Epithelial cell of proximal tubule (primary cell): ENCODE results near the gene SLC26A11. TPM values are rescaled to one million over a fixed set of nuclear protein-coding genes. Genes with fewer than 3 reads are reported as not detected.
"Not testable (repeated sequence)": the region's sequence is repeated elsewhere in the genome, so short reads cannot be mapped to it uniquely, and the experiment has no call there.

Experiments
- DNase-seq: peaks from one replicate; pipeline ENCODE4 v3.0.0-alpha.2; 2011; ENCODE audit warnings: low read depth
- H3K4me3 ChIP-seq: 2 replicates; pipeline ENCODE4 v1.5.1; 2011; ENCODE audit warnings: low read depth, mild to moderate bottlenecking, low read length
- total RNA-seq: library from RNA; depleted of rRNA; stranded (reverse); fragments of >200 nt; gene quantifications from 2 replicates; pipeline ENCODE4 v1.2.3, GENCODE V29; 2015
- TF ChIP-seq, protein P1 (sequence below): conservative IDR thresholded peaks from 2 replicates; pipeline ENCODE4 v1.5.1; 2012; ENCODE audit warnings: low read depth, mild to moderate bottlenecking, low read length

SLC26A11 gene
- total RNA-seq, 1 donor from 2014 or later: 7.6 TPM

DNA sequence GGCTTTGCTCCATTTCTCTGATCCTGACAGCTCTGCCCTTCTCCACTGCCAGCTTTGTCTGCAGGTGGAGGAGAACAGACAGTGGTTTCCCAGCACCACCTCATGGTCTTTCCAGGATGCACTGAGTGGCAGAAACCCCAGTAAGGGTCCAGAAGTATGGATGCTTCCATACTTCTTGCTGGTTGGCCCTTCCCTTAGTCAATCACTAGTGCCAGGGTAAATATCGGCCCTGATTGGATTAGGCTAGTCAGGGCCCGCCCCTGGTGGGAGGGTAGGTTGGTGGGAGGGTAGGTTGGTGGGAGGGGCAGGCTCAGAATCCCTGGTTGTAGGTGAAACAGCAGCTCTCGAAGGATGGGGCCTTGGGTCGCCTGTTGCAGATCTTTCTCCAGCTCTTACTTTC is 50.6 kb downstream of the SLC26A11 start:
- TF ChIP-seq, protein P1, sequence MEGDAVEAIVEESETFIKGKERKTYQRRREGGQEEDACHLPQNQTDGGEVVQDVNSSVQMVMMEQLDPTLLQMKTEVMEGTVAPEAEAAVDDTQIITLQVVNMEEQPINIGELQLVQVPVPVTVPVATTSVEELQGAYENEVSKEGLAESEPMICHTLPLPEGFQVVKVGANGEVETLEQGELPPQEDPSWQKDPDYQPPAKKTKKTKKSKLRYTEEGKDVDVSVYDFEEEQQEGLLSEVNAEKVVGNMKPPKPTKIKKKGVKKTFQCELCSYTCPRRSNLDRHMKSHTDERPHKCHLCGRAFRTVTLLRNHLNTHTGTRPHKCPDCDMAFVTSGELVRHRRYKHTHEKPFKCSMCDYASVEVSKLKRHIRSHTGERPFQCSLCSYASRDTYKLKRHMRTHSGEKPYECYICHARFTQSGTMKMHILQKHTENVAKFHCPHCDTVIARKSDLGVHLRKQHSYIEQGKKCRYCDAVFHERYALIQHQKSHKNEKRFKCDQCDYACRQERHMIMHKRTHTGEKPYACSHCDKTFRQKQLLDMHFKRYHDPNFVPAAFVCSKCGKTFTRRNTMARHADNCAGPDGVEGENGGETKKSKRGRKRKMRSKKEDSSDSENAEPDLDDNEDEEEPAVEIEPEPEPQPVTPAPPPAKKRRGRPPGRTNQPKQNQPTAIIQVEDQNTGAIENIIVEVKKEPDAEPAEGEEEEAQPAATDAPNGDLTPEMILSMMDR: no peak
- no peak overlapping the region for H3K4me3 ChIP-seq
- no peak for DNase-seq

DNA sequence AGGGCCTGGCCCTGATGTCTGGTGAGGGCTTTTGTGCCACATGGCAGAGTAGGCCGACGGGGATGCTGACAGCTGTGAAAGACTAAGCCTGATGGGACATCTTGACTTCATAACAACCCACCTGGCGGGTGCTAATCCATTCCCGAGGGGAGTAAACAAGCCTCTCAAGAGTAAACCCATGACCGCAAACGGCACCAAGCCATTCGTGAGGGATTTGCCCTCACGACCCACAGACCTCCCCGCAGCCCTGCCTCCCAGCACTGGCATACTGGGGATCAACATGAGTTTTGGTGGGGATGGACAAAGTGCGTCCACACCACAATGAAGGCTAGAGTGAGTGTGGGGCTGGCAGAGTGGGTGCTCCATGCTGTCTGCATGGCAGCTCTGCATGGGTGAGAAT is 52.1 kb downstream of the SLC26A11 start:
- TF ChIP-seq, protein P1: no peak
- no peak for DNase-seq
- no peak overlapping the region for H3K4me3 ChIP-seq

DNA sequence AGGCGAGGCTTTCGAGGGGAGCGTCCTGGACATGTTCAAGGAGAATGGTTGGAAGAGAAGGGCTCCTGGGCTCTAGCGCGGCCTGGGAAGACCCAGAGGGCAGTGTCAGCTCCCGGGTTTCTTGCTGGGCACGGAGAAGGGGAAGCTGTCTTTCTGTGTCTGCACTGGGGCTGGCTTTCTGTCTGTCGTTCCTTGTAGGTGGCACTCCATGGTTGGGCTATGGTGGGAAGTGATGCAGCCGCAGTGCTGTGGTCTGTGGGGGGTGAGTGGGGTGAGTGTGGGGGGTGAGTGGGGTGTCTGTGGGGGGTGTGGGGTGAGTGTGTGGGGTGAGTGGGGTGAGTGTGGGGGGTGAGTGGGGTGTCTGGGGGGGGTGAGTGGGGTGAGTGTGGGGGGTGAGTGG is 54.1 kb downstream of the SLC26A11 start:
- no peak overlapping the region for H3K4me3 ChIP-seq
- no peak for DNase-seq
- TF ChIP-seq, protein P1: no peak

DNA sequence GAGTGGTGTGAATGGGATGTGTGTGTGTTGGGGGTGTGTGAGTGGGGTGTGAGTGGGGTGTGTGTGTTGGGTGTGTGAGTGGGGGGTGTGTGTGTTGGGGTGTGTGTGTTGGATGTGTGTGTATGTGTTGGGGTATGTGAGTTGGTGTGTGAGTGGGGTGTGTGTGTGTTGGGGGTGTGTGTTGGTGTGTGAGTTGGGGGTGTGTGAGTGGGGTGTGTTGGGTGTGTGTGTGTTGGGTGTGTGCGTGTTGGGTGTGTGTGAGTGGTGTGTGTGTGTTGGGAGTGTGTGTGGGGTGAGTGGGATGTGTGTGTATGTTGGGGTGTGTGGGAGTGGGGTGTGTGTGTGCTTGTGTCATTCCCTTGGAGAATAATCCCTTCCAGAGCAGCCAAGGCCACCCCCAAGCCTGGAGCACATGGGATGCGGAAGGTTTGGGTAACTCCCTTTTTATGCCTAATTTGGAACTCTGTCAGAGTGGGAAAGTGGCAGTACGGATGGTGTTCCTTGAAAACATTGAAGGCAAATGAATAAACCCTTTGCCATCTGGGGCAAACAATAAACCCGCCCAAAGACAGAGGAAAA is 54.7 kb downstream of the SLC26A11 start:
- H3K4me3 ChIP-seq: no peak overlapping the region

DNA sequence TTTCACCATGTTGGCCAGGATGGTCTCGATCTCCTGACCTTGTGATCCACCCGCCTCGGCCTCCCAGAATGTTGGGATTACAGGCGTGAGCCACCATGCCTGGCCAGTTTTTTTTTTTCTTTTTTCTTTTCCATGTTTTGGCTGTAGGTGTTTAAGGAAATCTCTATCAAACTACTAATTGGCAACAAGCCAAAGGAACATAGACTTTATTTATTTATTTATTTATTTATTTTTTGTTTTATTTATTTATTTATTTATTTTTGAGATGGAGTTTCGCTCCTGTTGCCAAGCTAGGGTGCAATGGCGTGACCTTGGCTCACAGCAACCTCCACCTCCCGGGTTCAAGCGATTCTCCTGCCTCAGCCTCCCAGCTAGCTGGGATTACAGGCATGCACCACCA is 55.6 kb downstream of the SLC26A11 start:
- not testable (repeated sequence) for H3K4me3 ChIP-seq

More for the DNA sequence above, 54.7 kb downstream of the SLC26A11 start:
- TF ChIP-seq, protein P1: no peak
- no peak for DNase-seq

DNA sequence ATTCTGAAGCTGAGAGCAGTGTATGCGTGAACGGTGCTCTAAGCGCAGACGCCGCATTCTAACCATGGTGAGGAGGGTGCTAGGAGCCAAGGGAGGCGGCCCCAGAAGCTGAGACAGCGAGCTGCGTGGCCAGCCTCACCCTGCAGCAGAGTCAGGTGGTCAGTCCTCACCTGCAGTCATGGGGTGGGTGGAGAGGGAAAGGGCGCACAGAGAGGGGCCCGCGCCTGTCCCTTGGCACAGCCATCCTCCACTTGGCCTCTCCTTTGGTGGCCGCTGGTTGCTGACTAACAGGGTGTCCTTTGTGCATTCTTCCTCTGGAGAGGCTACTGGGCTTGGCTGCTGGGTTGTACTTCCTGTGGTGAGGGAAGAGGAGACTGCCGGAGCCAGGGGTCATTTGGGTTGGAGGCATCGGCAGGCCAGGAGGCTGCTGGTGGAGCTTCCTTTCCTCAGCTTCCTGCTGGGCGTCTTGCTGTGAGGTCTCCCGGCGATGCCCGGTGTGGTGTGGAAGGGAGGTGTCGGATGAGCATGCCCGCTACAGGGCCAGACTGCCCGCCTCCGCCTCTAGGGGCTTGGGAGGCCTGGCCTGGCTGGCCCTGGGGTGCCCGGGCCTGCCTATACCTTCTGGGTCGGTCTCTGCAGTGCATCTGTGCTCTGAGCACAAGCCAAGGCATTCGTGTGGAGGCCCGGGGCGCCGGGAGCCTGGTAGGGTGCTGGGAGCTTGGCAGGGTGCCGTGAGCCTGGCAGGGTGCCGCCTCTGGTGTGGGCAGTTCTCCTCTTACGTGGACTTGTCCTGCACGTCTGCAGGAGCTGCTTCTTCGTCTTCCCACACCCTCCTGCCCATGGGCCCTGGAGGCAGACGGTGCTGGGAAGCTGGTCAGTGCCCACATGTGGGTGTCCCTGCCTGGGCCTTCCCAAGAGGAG is 57.8 kb downstream of the SLC26A11 start:
- H3K4me3 ChIP-seq: no peak overlapping the region
- no peak for DNase-seq
- TF ChIP-seq, protein P1: no peak

More for the DNA sequence above, 55.6 kb downstream of the SLC26A11 start:
- DNase-seq: not testable (repeated sequence)

DNA sequence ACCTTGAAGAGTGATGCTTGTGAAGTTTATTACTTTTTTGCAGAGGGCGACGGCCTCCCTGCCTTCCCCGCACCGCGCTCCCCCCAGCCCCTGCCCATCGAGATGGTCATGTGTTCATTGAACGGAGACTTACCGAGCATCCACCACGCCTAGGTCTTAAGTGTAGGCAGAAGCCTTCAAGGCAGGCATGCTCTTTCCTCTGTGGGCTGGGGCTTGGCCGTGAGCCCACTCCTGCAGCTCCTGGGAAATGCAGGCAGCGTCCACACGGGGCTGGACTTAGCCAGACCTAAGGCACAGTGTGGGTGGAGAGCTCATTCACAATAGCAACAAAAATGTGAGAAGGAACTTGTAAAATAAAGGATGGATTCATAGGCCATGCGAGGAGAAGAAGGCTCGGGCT is 59.7 kb downstream of the SLC26A11 start:
- DNase-seq: no peak
- TF ChIP-seq, protein P1: no peak
- H3K4me3 ChIP-seq: no peak overlapping the region
